HG03521 (cell line): ENCODE results near the gene PRR15L.
"Not testable (repeated sequence)": the region's sequence is repeated elsewhere in the genome, so short reads cannot be mapped to it uniquely, and the experiment has no call there.

ENCODE experiments used
- ATAC-seq: cut with Tn5 transposase; IDR thresholded peaks from one replicate; pipeline ENCODE4 v1.9.1; 2021; ENCODE audit warnings: mild to moderate bottlenecking, moderate library complexity; ENCODE audit not compliant: unreplicated experiment

The PRR15L gene

GRCh38 chr17:47957591-47958490 is at the start of gene PRR15L:
PRR15L (minus strand) TSS chr17:47957883; CDS start chr17:47953234, 4,649 bp downstream.
- ATAC-seq: no peak

GRCh38 chr17:48006936-48007709 is 49.4 kb upstream of the PRR15L start:
- ATAC-seq: no peak

GRCh38 chr17:48004983-48005382 is 47.3 kb upstream of the PRR15L start:
- no peak for ATAC-seq

GRCh38 chr17:48003417-48004151 is 45.9 kb upstream of the PRR15L start:
- no peak for ATAC-seq

GRCh38 chr17:48002916-48003416 is 45.3 kb upstream of the PRR15L start:
- ATAC-seq: no peak

GRCh38 chr17:48002266-48002915 is 44.7 kb upstream of the PRR15L start:
- ATAC-seq: no peak

GRCh38 chr17:48001657-48002056 is 44.0 kb upstream of the PRR15L start:
- ATAC-seq: not testable (repeated sequence)

- ATAC-seq: no peak
Observed at GRCh38 chr17:48001197-48001596, 43.5 kb upstream of the PRR15L start.

- no peak for ATAC-seq
Observed at GRCh38 chr17:47999582-47999981, 41.9 kb upstream of the PRR15L start.

- ATAC-seq: no peak
Observed at GRCh38 chr17:47998044-47998443, 40.4 kb upstream of the PRR15L start.

- ATAC-seq: no peak
Observed at GRCh38 chr17:47997586-47997985, 39.9 kb upstream of the PRR15L start.

- no peak for ATAC-seq
Observed at GRCh38 chr17:47996201-47996600, 38.5 kb upstream of the PRR15L start.

- ATAC-seq: no peak
Observed at GRCh38 chr17:47995241-47995935, 37.7 kb upstream of the PRR15L start.

- no peak for ATAC-seq
Observed at GRCh38 chr17:47994724-47995123, 37.0 kb upstream of the PRR15L start.

GRCh38 chr17:47993964-47994363 is 36.3 kb upstream of the PRR15L start:
- ATAC-seq: no peak

GRCh38 chr17:47993031-47993564 is 35.4 kb upstream of the PRR15L start:
- ATAC-seq: no peak

- no peak for ATAC-seq
Observed at GRCh38 chr17:47992216-47992615, 34.5 kb upstream of the PRR15L start.

- no peak for ATAC-seq
Observed at GRCh38 chr17:47990962-47991731, 33.5 kb upstream of the PRR15L start.

GRCh38 chr17:47989700-47990099 is 32.0 kb upstream of the PRR15L start:
- ATAC-seq: no peak
